ENCODE data around the gene SETD3. TPM values are rescaled to one million over a fixed set of nuclear protein-coding genes. Genes with fewer than 3 reads are reported as not detected.

Gene SETD3
- total and polyA plus RNA-seq, 4 donors, result 36.4 to 60.9 (median 49.7) TPM

GRCh38 chr14:99516156-99516870 lies 35.7 kb upstream of the SETD3 start:
- ATAC-seq (ENCODE audit: insufficient read depth, low FRiP score) (no peak), DNase-seq (no peak)
- H3K36me3 ChIP-seq (ENCODE audit: control insufficient read depth in 4 of 4, insufficient read depth in 4 of 4, low read length in 4 of 4), result peaks cover 0 to 34% (median 0%) of the 10 kb centered on the region in 4 donors
- H3K9ac ChIP-seq (ENCODE audit: insufficient read depth in 1 of 2, low read length in 2 of 2), result no peak overlapping the region
- peaks cover 0 to 5% (median 0%) of the 10 kb centered on the region in 5 donors for H3K4me1 ChIP-seq (ENCODE audit: control insufficient read depth in 5 of 5, insufficient read depth in 5 of 5, low read length in 5 of 5)
- no peak overlapping the region for H3K4me3 ChIP-seq
- no peak overlapping the region for H3K27ac ChIP-seq (ENCODE audit: low read depth in 1 of 2, low read length in 1 of 2)
- WGBS, 2 donors, result 84 to 85% methylated on average over 24 of the region's 24 CpGs
- no peaks in the 10 kb centered on the region for H3K9me3 ChIP-seq (ENCODE audit: control insufficient read depth in 4 of 4, insufficient read depth in 3 of 4, low read length in 3 of 4)
- H3K27me3 ChIP-seq (ENCODE audit: control insufficient read depth in 3 of 3, insufficient read depth in 3 of 3, low read length in 2 of 3), result no peaks in the 10 kb centered on the region
- TF ChIP-seq CTCF (IDR thresholded peaks at IDR 0.05; ENCODE audit: control extremely low read depth, extremely low read depth), result no peak

GRCh38 chr14:99515301-99516155 lies 34.9 kb upstream of the SETD3 start:
- H3K36me3 ChIP-seq (ENCODE audit: control insufficient read depth in 4 of 4, insufficient read depth in 4 of 4, low read length in 4 of 4), result peaks cover 0 to 34% (median 3%) of the 10 kb centered on the region in 4 donors
- H3K27ac ChIP-seq (ENCODE audit: low read depth in 1 of 2, low read length in 1 of 2), result no peak overlapping the region
- no peak for TF ChIP-seq CTCF (IDR thresholded peaks at IDR 0.05; ENCODE audit: control extremely low read depth, extremely low read depth)
- no peaks in the 10 kb centered on the region for H3K9me3 ChIP-seq (ENCODE audit: control insufficient read depth in 4 of 4, insufficient read depth in 3 of 4, low read length in 3 of 4)
- no peak overlapping the region for H3K9ac ChIP-seq (ENCODE audit: insufficient read depth in 1 of 2, low read length in 2 of 2)
- peaks cover 0 to 5% (median 0%) of the 10 kb centered on the region in 5 donors for H3K4me1 ChIP-seq (ENCODE audit: control insufficient read depth in 5 of 5, insufficient read depth in 5 of 5, low read length in 5 of 5)
- ATAC-seq (ENCODE audit: insufficient read depth, low FRiP score) (no peak), DNase-seq (no peak)
- WGBS, 2 donors, result 89 to 90% methylated on average over 27 of the region's 27 CpGs
- H3K4me3 ChIP-seq, result no peak overlapping the region
- no peaks in the 10 kb centered on the region for H3K27me3 ChIP-seq (ENCODE audit: control insufficient read depth in 3 of 3, insufficient read depth in 3 of 3, low read length in 2 of 3)

GRCh38 chr14:99514552-99515300 lies 34.1 kb upstream of the SETD3 start:
- WGBS, 2 donors, result 95 to 96% methylated on average over 20 of the region's 20 CpGs
- Histone ChIP-seq H3K9me3 (ENCODE audit: control insufficient read depth in 4 of 4, insufficient read depth in 3 of 4, low read length in 3 of 4) (no peaks in the 10 kb centered on the region), H3K4me1 (ENCODE audit: control insufficient read depth in 5 of 5, insufficient read depth in 5 of 5, low read length in 5 of 5) (peaks cover 0 to 5% (median 0%) of the 10 kb centered on the region in 5 donors), H3K4me3 (no peak overlapping the region), H3K36me3 (ENCODE audit: control insufficient read depth in 4 of 4, insufficient read depth in 4 of 4, low read length in 4 of 4) (peaks cover 0 to 39% (median 3%) of the 10 kb centered on the region in 4 donors), H3K27ac (ENCODE audit: low read depth in 1 of 2, low read length in 1 of 2) (no peak overlapping the region), H3K9ac (ENCODE audit: insufficient read depth in 1 of 2, low read length in 2 of 2) (no peak overlapping the region), H3K27me3 (ENCODE audit: control insufficient read depth in 3 of 3, insufficient read depth in 3 of 3, low read length in 2 of 3) (no peaks in the 10 kb centered on the region)
- DNase-seq (no peak), ATAC-seq (ENCODE audit: insufficient read depth, low FRiP score) (peak; percentile 1)
- TF ChIP-seq CTCF (IDR thresholded peaks at IDR 0.05; ENCODE audit: control extremely low read depth, extremely low read depth), result no peak

Data from lung (tissue), 12 donors.